ENCODE results near the gene MGLL. TPM values are rescaled to one million over a fixed set of nuclear protein-coding genes. Genes with fewer than 3 reads are reported as not detected.

Gene MGLL
- total RNA-seq, 1 experiment from 2014 or later, result 2.1 TPM

DNA sequence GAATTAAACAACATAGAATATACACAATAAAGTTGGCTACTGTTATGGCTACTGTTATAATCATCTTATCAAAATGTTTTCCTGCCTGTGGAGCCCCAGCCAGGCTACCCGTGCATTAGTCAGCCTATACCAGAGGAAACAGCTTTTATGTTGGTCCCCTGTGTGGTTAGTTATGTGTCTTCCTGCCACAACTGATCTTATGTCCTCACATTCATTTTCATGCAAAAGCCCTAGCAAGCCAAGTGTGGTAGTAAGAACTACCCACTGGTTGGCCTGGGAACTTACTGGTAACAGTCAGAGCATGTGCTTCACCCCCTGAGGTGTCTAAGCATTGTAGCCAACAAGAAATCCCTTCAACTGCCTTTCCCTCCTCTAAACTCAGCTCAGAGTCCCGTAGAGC lies 21.8 kb downstream of the MGLL start:
- intact Hi-C loops (cut with micrococcal nuclease; ENCODE audit: unreplicated experiment), result no loop called here
- no peak for DNase-seq (ENCODE audit: low read depth, low spot score)
- CTCF ChIA-PET, result no interaction called here
- Histone ChIP-seq H3K36me3 (ENCODE audit: control insufficient read depth, insufficient read depth, low read length) (no peaks in the 10 kb centered on the region), H3K4me3 (ENCODE audit: low read depth in 2 of 2, low read length in 2 of 2) (no peak overlapping the region), H3K27me3 (ENCODE audit: control insufficient read depth, insufficient read depth, low read length) (no peaks in the 10 kb centered on the region), H3K9me3 (ENCODE audit: control insufficient read depth, insufficient read depth, low read depth, low read length) (no peaks in the 10 kb centered on the region), H3K27ac (ENCODE audit: low read length) (no peak overlapping the region), H3K4me1 (ENCODE audit: control insufficient read depth, insufficient read depth, low read length) (no peaks in the 10 kb centered on the region)
- no TSS peak for BruUV-seq (replicated peaks)
- TF ChIP-seq POLR2AphosphoS5 (IDR thresholded peaks at IDR 0.05; ENCODE audit: low read depth, low read length) (no peak), TCF7L2 (IDR thresholded peaks at IDR 0.05; ENCODE audit: low read depth, low read length) (no peak), SIN3A (IDR thresholded peaks at IDR 0.05; ENCODE audit: borderline replicate concordance, insufficient read depth, low read depth, low read length) (no peak)
- TF ChIP-seq, protein P1, sequence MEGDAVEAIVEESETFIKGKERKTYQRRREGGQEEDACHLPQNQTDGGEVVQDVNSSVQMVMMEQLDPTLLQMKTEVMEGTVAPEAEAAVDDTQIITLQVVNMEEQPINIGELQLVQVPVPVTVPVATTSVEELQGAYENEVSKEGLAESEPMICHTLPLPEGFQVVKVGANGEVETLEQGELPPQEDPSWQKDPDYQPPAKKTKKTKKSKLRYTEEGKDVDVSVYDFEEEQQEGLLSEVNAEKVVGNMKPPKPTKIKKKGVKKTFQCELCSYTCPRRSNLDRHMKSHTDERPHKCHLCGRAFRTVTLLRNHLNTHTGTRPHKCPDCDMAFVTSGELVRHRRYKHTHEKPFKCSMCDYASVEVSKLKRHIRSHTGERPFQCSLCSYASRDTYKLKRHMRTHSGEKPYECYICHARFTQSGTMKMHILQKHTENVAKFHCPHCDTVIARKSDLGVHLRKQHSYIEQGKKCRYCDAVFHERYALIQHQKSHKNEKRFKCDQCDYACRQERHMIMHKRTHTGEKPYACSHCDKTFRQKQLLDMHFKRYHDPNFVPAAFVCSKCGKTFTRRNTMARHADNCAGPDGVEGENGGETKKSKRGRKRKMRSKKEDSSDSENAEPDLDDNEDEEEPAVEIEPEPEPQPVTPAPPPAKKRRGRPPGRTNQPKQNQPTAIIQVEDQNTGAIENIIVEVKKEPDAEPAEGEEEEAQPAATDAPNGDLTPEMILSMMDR (IDR thresholded peaks at IDR 0.05), result no peak
- TF ChIP-seq, protein P2, sequence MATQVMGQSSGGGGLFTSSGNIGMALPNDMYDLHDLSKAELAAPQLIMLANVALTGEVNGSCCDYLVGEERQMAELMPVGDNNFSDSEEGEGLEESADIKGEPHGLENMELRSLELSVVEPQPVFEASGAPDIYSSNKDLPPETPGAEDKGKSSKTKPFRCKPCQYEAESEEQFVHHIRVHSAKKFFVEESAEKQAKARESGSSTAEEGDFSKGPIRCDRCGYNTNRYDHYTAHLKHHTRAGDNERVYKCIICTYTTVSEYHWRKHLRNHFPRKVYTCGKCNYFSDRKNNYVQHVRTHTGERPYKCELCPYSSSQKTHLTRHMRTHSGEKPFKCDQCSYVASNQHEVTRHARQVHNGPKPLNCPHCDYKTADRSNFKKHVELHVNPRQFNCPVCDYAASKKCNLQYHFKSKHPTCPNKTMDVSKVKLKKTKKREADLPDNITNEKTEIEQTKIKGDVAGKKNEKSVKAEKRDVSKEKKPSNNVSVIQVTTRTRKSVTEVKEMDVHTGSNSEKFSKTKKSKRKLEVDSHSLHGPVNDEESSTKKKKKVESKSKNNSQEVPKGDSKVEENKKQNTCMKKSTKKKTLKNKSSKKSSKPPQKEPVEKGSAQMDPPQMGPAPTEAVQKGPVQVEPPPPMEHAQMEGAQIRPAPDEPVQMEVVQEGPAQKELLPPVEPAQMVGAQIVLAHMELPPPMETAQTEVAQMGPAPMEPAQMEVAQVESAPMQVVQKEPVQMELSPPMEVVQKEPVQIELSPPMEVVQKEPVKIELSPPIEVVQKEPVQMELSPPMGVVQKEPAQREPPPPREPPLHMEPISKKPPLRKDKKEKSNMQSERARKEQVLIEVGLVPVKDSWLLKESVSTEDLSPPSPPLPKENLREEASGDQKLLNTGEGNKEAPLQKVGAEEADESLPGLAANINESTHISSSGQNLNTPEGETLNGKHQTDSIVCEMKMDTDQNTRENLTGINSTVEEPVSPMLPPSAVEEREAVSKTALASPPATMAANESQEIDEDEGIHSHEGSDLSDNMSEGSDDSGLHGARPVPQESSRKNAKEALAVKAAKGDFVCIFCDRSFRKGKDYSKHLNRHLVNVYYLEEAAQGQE (IDR thresholded peaks at IDR 0.05; ENCODE audit: insufficient read depth in 1 of 2, low read depth in 2 of 2, low read length in 1 of 2), result no peak
- in situ Hi-C loops (cut with HindIII; ENCODE audit: low pct_unique_long_range_greater_than_20kb, low sequenced_read_pairs), result no loop called here
- ATAC-seq, result no peak
- POLR2A ChIA-PET, result no interaction called here

DNA sequence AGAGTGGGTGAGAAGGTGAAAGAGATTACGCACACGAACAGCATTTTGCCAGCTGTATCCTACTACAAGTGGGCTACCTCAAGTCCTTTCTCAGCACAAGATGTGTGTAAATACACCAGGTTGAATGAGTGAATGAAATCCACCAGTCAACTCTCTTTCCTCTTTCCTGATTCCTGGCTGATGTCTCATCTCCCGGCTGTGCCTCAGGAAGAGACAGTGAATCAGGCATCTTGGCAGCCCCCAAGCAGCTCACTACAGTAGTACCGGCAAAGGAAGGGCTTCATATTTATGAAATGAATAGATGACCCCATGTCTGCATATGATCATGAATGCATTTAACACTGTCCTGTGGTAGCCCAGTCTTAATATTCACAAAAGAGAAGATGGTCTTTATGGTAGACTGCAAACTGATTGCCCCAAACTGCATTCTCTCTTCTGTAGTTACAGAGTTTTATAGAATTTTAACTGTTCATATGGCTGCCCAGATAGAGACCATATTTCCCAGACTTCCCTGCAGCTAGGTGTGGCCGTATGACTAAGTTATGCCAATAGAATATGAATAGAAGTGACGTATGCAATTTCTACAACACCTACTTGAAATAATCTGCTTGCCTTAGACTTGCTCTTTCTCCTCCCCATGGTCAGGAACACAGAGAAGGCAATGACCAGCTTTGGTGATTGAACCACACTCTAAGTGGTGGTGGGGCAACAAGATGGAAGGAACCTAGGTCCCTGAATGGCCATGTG lies 22.7 kb downstream of the MGLL start:
- in situ Hi-C loops (cut with HindIII; ENCODE audit: low pct_unique_long_range_greater_than_20kb, low sequenced_read_pairs), result no loop called here
- Histone ChIP-seq H3K4me3 (ENCODE audit: low read depth in 2 of 2, low read length in 2 of 2) (no peak overlapping the region), H3K36me3 (ENCODE audit: control insufficient read depth, insufficient read depth, low read length) (no peaks in the 10 kb centered on the region), H3K27me3 (ENCODE audit: control insufficient read depth, insufficient read depth, low read length) (no peaks in the 10 kb centered on the region), H3K4me1 (ENCODE audit: control insufficient read depth, insufficient read depth, low read length) (no peaks in the 10 kb centered on the region), H3K27ac (ENCODE audit: low read length) (no peak overlapping the region), H3K9me3 (ENCODE audit: control insufficient read depth, insufficient read depth, low read depth, low read length) (no peaks in the 10 kb centered on the region)
- POLR2A ChIA-PET, result no interaction called here
- intact Hi-C loops (cut with micrococcal nuclease; ENCODE audit: unreplicated experiment), result no loop called here
- ATAC-seq, result no peak
- TF ChIP-seq, protein P2 (IDR thresholded peaks at IDR 0.05; ENCODE audit: insufficient read depth in 1 of 2, low read depth in 2 of 2, low read length in 1 of 2), result no peak
- no peak for TF ChIP-seq SIN3A (IDR thresholded peaks at IDR 0.05; ENCODE audit: borderline replicate concordance, insufficient read depth, low read depth, low read length)
- TF ChIP-seq, protein P1 (IDR thresholded peaks at IDR 0.05), result no peak
- no peak for TF ChIP-seq TCF7L2 (IDR thresholded peaks at IDR 0.05; ENCODE audit: low read depth, low read length)
- TF ChIP-seq POLR2AphosphoS5 (IDR thresholded peaks at IDR 0.05; ENCODE audit: low read depth, low read length), result no peak
- no TSS peak for BruUV-seq (replicated peaks)
- DNase-seq (ENCODE audit: low read depth, low spot score), result no peak
- CTCF ChIA-PET, result no interaction called here
